ENCODE measurements around the gene TAF1C.

- TF ChIP-seq CTCF (IDR thresholded peaks at IDR 0.05 in 8 of 11, conservative IDR thresholded peaks at IDR 0.05 in 3 of 11): no peak
- TF ChIP-seq POLR2A (IDR thresholded peaks at IDR 0.05): no peak
Observed at GRCh38 chr16:84138500-84138823, 48.4 kb downstream of the TAF1C start.
